Cardiac ventricle fibroblast (primary cell): ENCODE results near the gene TSPAN3. TPM values are rescaled to one million over a fixed set of nuclear protein-coding genes. Genes with fewer than 3 reads are reported as not detected.

Source experiments
- total RNA-seq: library from RNA; depleted of rRNA; stranded (reverse); fragments of >200 nt; gene quantifications from 2 replicates; pipeline ENCODE4 v1.2.3, GENCODE V29; 2015

The TSPAN3 gene
- 251 and 303 TPM in 2 replicates for total RNA-seq

GRCh38 chr15:77070495-77071304 lies at the start of gene TSPAN3:
TSPAN3 (minus strand) TSS chr15:77071109; CDS start chr15:77070954, 155 bp downstream.

DNA sequence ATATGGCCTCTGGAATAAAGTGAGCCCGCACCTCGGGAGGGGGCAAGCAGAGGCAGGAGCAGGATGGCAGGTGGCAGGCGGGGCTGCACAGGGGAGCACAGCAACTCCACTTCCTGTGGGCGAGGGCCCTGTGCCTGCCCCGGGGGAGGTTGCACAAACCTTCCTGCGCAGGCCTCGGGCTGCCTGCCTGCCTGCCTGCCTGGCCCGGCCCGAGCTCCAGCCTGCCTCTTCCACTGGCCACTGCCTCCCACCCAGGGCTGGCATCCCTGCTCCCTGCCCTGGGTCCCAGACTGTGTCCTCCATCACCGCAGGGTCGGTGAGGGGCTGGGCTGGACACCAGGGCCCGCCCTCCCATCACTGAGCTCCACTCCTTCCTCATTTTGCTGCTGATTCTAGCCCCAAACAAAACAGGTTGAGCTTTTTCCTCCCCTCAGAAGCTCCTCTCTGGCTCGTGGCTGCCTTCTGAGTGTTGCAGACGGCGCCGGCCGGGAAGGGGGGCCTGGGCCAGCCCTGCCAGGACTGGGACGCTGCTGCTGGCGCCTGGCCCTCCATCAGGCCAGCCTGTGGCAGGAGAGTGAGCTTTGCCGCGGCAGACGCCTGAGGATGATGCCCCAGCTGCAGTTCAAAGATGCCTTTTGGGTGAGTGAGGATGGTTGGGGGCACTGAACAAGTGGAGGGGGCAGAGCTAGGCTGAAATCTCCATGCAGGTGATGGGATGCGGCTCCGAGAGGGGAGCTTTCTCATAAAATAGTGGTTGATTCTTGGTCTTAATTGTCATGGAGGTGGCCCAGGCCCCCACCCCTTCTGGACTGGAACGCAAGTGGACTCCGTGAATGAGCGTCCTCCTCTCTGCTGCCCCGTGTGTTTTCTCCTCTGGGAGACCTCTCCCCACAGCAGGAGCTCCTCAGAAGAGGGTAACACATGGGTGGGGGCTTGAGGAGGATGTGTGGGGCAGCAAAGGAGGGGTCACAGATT lies 75.7 kb downstream of the TSPAN3 start, which contains the start of gene PSTPIP1:
PSTPIP1 (plus strand) TSS at position 156 of the 975 bp plus-strand sequence; CDS start at position 604, 448 bp downstream.

Other genes starting within 250 kb of the TSPAN3 start
- 5.3 and 5.6 TPM in 2 replicates for gene SCAPER, start 165.8 kb downstream of the TSPAN3 start, total RNA-seq
- gene RCN2, start 139.4 kb downstream of the TSPAN3 start, total RNA-seq, result 46.5 and 59.2 TPM in 2 replicates
- not detected in 2 replicates for gene PSTPIP1, start 76.0 kb downstream of the TSPAN3 start, total RNA-seq